Activated B cell treated with CpG ODN at 0.5 μM for 24 hours (primary cell): ENCODE results near the gene PDGFRB. TPM values are rescaled to one million over a fixed set of nuclear protein-coding genes. Genes with fewer than 3 reads are reported as not detected.

Experiments
- ATAC-seq: fragments of 200-7000 bp; cut with Tn5 transposase; one replicate; pipeline ENCODE4 v1.10.0; 2021; ENCODE audit warnings: low read depth, mild to moderate bottlenecking, moderate library complexity
- CTCF ChIA-PET: fragments of 350-600 bp; sonication (Branson Sonifier 250); formaldehyde crosslinking; loops from one replicate; lab custom pipeline; 2021; ENCODE audit warnings: antibody characterized with exemption; lab: Charles Lee
- POLR2A ChIA-PET: fragments of 350-600 bp; sonication (Branson Sonifier 250); formaldehyde crosslinking; loops from one replicate; lab custom pipeline; 2021; ENCODE audit warnings: antibody characterized with exemption; lab: Charles Lee
- DNase-seq: peaks from one replicate; pipeline ENCODE4 v3.0.0; 2022
- H3K27ac Mint-ChIP-seq: one replicate; pipeline ENCODE4 v1.8.0; 2020; ENCODE audit warnings: mixed read lengths
- H3K27me3 Mint-ChIP-seq: one replicate; pipeline ENCODE4 v1.8.0; 2021; ENCODE audit warnings: mixed read lengths
- H3K36me3 Mint-ChIP-seq: one replicate; pipeline ENCODE4 v1.8.0; 2021; ENCODE audit warnings: low read depth, mixed read lengths
- H3K4me1 Mint-ChIP-seq: one replicate; pipeline ENCODE4 v1.8.0; 2021; ENCODE audit warnings: mixed read lengths
- H3K4me3 Mint-ChIP-seq: one replicate; pipeline ENCODE4 v1.8.0; 2020; ENCODE audit warnings: mild to moderate bottlenecking, mixed read lengths
- H3K9me3 Mint-ChIP-seq: one replicate; pipeline ENCODE4 v1.8.0; 2020; ENCODE audit warnings: mixed read lengths
- intact Hi-C: fragments of 100-400 bp; cut with micrococcal nuclease; formaldehyde crosslinking; loops from one replicate; pipeline ENCODE4 v1.15.1; 2024
- total RNA-seq: library from RNA; stranded (reverse); gene quantifications from 2 replicates; pipeline ENCODE4 v1.2.3, GENCODE V29; 2022
- TF ChIP-seq, protein P1 (sequence below): fragments of 200-600 bp; IDR thresholded peaks from one replicate; pipeline ENCODE4 v1.8.0; 2022; ENCODE audit warnings: antibody characterized with exemption, mild to moderate bottlenecking

PDGFRB gene
- total RNA-seq, 1 donor from 2014 or later = 1.8 TPM

DNA sequence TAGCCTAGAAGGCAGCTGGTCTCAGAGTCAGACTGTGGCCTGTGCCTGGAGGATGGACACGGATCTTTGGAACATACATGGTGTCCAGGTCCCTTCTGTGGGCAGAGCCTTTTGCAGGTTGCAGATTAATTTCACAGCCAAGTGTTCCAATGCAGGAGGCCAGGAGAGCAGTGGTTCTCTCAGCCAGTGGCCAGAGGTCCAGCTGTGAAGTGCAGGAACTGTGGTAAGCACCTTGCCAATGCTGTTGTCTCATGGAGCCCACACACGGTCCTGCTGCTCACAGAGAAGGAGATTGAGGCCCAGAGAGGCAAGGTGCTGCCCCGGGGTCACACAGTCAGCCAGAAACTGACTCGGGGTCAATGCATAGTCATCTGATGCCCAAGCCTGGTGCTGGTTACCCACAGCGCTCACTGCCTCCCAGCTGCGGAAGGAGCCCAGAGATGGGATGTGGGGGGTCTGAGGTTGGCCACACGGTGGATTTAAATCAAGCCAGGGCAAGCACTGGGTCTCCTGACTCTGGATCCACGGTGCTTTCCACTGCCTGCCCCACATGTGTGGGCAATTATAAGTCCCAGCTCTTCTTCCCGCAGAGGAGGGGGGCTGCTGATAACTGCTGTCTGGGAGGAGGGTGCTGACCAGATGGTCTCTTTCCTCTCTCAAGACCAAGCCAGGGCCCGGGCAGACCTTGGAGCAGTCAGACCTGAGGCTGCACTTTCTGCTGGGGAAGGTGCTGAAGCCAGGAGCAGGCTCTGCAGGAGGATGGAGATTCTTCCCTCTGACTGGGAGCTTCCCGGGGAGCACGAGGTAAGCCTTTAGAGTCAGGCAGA is 2.8 kb downstream of the PDGFRB start:
- TF ChIP-seq, protein P1, sequence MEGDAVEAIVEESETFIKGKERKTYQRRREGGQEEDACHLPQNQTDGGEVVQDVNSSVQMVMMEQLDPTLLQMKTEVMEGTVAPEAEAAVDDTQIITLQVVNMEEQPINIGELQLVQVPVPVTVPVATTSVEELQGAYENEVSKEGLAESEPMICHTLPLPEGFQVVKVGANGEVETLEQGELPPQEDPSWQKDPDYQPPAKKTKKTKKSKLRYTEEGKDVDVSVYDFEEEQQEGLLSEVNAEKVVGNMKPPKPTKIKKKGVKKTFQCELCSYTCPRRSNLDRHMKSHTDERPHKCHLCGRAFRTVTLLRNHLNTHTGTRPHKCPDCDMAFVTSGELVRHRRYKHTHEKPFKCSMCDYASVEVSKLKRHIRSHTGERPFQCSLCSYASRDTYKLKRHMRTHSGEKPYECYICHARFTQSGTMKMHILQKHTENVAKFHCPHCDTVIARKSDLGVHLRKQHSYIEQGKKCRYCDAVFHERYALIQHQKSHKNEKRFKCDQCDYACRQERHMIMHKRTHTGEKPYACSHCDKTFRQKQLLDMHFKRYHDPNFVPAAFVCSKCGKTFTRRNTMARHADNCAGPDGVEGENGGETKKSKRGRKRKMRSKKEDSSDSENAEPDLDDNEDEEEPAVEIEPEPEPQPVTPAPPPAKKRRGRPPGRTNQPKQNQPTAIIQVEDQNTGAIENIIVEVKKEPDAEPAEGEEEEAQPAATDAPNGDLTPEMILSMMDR = no peak
- Mint-ChIP-seq H3K36me3 (no peaks in the 10 kb centered on the region), H3K4me1 (peaks cover 21% of the 10 kb centered on the region), H3K27me3 (peaks cover 2% of the 10 kb centered on the region), H3K4me3 (no peak overlapping the region), H3K9me3 (no peaks in the 10 kb centered on the region), H3K27ac (no peak overlapping the region)
- CTCF ChIA-PET = no interaction called here
- intact Hi-C loops = no loop called here
- ATAC-seq = no peak
- POLR2A ChIA-PET = interaction anchor here (1.0 kb wide), 1 partner anchor 13 kb away, joined by 3 read pairs; the partner anchor contains the start of gene CDX1
- DNase-seq = no peak

DNA sequence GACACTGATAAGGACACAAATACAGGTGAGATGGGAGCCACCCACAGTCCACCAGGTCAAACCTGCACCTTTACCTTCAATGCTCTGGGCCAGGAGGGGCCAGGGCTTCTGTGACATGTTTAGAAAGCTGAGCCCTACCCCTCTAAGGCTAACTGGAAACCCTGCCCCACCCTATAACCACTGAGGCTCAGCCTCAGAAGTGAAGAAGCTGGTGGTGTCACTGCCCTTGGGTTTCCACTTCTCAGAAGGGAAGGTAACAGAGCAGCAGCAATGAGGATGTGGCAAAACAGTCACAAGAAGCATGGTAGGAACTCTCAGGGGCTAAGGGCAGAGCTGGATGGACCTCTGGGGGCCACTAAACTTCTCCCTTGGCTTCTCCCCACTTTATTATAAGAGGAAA is 6.0 kb downstream of the PDGFRB start:
- DNase-seq (no peak), ATAC-seq (no peak)
- H3K4me3 Mint-ChIP-seq = no peak overlapping the region
- ChIA-PET POLR2A (no interaction called here), CTCF (no interaction called here)
- intact Hi-C loops = no loop called here
- H3K27ac Mint-ChIP-seq = no peak overlapping the region
- no peaks in the 10 kb centered on the region for H3K27me3 Mint-ChIP-seq
- TF ChIP-seq, protein P1 = no peak
- peaks cover 7% of the 10 kb centered on the region for H3K4me1 Mint-ChIP-seq
- H3K9me3 Mint-ChIP-seq = no peaks in the 10 kb centered on the region
- no peaks in the 10 kb centered on the region for H3K36me3 Mint-ChIP-seq

GRCh38 chr5:150148117-150148927 is 7.3 kb downstream of the PDGFRB start:
- H3K36me3 Mint-ChIP-seq = no peaks in the 10 kb centered on the region
- POLR2A ChIA-PET = no interaction called here
- no peaks in the 10 kb centered on the region for H3K9me3 Mint-ChIP-seq
- DNase-seq (no peak), ATAC-seq (no peak)
- no peak overlapping the region for H3K4me3 Mint-ChIP-seq
- no peak overlapping the region for H3K27ac Mint-ChIP-seq
- CTCF ChIA-PET = no interaction called here
- H3K27me3 Mint-ChIP-seq = no peaks in the 10 kb centered on the region
- intact Hi-C loops = no loop called here
- TF ChIP-seq, protein P1 = no peak
- H3K4me1 Mint-ChIP-seq = no peaks in the 10 kb centered on the region

- H3K27ac Mint-ChIP-seq = no peak overlapping the region
- CTCF ChIA-PET = no interaction called here
- POLR2A ChIA-PET = no interaction called here
- H3K4me3 Mint-ChIP-seq = no peak overlapping the region
- H3K4me1 Mint-ChIP-seq = no peaks in the 10 kb centered on the region
- TF ChIP-seq, protein P1 = no peak
- intact Hi-C loops = no loop called here
- DNase-seq (no peak), ATAC-seq (no peak)
- H3K9me3 Mint-ChIP-seq = no peaks in the 10 kb centered on the region
- no peaks in the 10 kb centered on the region for H3K36me3 Mint-ChIP-seq
- H3K27me3 Mint-ChIP-seq = no peaks in the 10 kb centered on the region
These were observed 8.0 kb downstream of the PDGFRB start for GRCh38 chr5:150147670-150148069.
